Neural progenitor cell (in vitro differentiated cells): ENCODE results near the gene SMPD3. TPM values are rescaled to one million over a fixed set of nuclear protein-coding genes. Genes with fewer than 3 reads are reported as not detected.

ENCODE experiments used
- DNase-seq: peaks from one replicate; pipeline ENCODE4 v3.0.0-alpha.2; 2016; ENCODE audit warnings: low spot score
- H2AFZ ChIP-seq: fragments of 200-600 bp; sonication (generic); replicated peaks from 2 replicates; pipeline ENCODE4 v1.6.1; 2016; ENCODE audit warnings: antibody characterized with exemption
- H3F3A ChIP-seq: fragments of 200-600 bp; sonication (generic); 2 replicates; pipeline ENCODE4 v1.6.1; 2016; ENCODE audit warnings: antibody characterized with exemption, low read depth
- H3K27ac ChIP-seq: fragments of 200-600 bp; sonication (generic); 2 replicates; pipeline ENCODE4 v1.5.1; 2016; ENCODE audit warnings: mild to moderate bottlenecking
- H3K27me3 ChIP-seq: fragments of 200-600 bp; sonication (generic); 2 replicates; pipeline ENCODE4 v1.6.1; 2016; ENCODE audit warnings: mild to moderate bottlenecking, moderate library complexity
- H3K36me3 ChIP-seq: fragments of 200-600 bp; sonication (generic); 2 replicates; pipeline ENCODE4 v1.5.1; 2016
- H3K4me1 ChIP-seq: fragments of 200-600 bp; sonication (generic); 2 replicates; pipeline ENCODE4 v1.6.1; 2016; ENCODE audit warnings: mixed run types
- H3K4me2 ChIP-seq: fragments of 200-600 bp; sonication (generic); 2 replicates; pipeline ENCODE4 v1.6.1; 2016
- H3K4me3 ChIP-seq: fragments of 200-600 bp; sonication (generic); 2 replicates; pipeline ENCODE4 v1.5.1; 2016
- H3K79me2 ChIP-seq: fragments of 200-600 bp; sonication (generic); 2 replicates; pipeline ENCODE4 v1.6.1; 2016; ENCODE audit warnings: low read depth
- H3K9ac ChIP-seq: fragments of 200-600 bp; sonication (generic); 2 replicates; pipeline ENCODE4 v1.6.1; 2016
- H3K9me3 ChIP-seq: fragments of 200-600 bp; sonication (generic); 2 replicates; pipeline ENCODE4 v1.5.1; 2016; ENCODE audit warnings: low read depth
- H4K20me1 ChIP-seq: fragments of 200-600 bp; sonication (generic); 2 replicates; pipeline ENCODE4 v1.6.1; 2016; ENCODE audit warnings: low read depth
- H3K27ac Mint-ChIP-seq: 3 replicates; pipeline ENCODE4 v1.8.0; 2021; ENCODE audit warnings: mixed read lengths
- H3K27me3 Mint-ChIP-seq: 2 replicates; pipeline ENCODE4 v1.8.0; 2022; ENCODE audit warnings: low read depth, mild to moderate bottlenecking, inconsistent platforms, moderate library complexity, mixed read lengths; ENCODE audit not compliant: insufficient read depth
- H3K36me3 Mint-ChIP-seq: 3 replicates; pipeline ENCODE4 v1.8.0; 2021; ENCODE audit warnings: mixed read lengths
- H3K4me1 Mint-ChIP-seq: 3 replicates; pipeline ENCODE4 v1.8.0; 2021; ENCODE audit warnings: mixed read lengths
- H3K4me3 Mint-ChIP-seq: 3 replicates; pipeline ENCODE4 v1.8.0; 2021; ENCODE audit warnings: mild to moderate bottlenecking, moderate library complexity, mixed read lengths
- H3K9me3 Mint-ChIP-seq: 3 replicates; pipeline ENCODE4 v1.8.0; 2020; ENCODE audit warnings: mixed read lengths
- EZH2 ChIP-seq: fragments of 200-600 bp; sonication (generic); IDR thresholded peaks from 2 replicates; pipeline ENCODE4 v1.6.1; 2017; ENCODE audit warnings: antibody characterized with exemption, mild to moderate bottlenecking, moderate library complexity
- EZH2phosphoT487 ChIP-seq: fragments of 200-600 bp; sonication (generic); IDR thresholded peaks from 2 replicates; pipeline ENCODE4 v1.6.1; 2017; ENCODE audit warnings: antibody characterized with exemption
- total RNA-seq: library from RNA; depleted of rRNA; stranded (reverse); fragments of >200 nt; gene quantifications from 2 replicates; pipeline ENCODE4 v1.2.3, GENCODE V29; 2015; ENCODE audit warnings: low replicate concordance
- TF ChIP-seq, protein P1 (sequence below): fragments of 200-600 bp; sonication (generic); IDR thresholded peaks from 2 replicates; pipeline ENCODE4 v1.5.1; 2017; ENCODE audit warnings: antibody characterized with exemption, mild to moderate bottlenecking

SMPD3 gene
- total RNA-seq, 1 donor from 2014 or later, result not detected

DNA sequence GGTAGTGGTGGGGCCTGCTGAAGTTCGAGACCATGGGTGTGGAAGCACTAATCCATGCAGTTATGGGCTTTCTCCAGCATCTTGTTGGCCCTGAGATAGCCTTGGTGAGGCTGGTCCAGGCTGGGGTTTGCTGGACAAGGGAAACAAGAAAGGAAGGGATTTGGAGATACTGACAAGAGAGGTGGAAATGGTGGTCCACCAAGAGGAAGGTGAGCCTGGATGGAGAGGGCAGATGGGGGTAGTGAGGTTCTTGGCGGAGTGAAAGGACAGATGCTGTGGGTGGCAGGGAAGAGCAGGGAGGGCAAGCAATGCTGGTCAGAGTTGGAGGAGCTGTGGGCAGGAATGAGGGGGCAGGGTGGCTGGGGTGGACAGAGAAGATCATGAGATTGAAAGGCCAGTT lies 5.5 kb upstream of the SMPD3 start:
- Histone ChIP-seq H3K79me2 (no peaks in the 10 kb centered on the region), H3K4me2 (no peak overlapping the region), H3K4me3 (no peak overlapping the region), H3K9me3 (no peaks in the 10 kb centered on the region), H4K20me1 (no peaks in the 10 kb centered on the region), H3K27ac (no peak overlapping the region), H3K36me3 (no peaks in the 10 kb centered on the region), H3K9ac (no peak overlapping the region), H3K4me1 (peaks cover 6% of the 10 kb centered on the region), H3F3A (no peaks in the 10 kb centered on the region), H3K27me3 (no peaks in the 10 kb centered on the region), H2AFZ (no peak overlapping the region)
- no peak overlapping the region for H3K27ac Mint-ChIP-seq
- H3K4me3 Mint-ChIP-seq, result no peak overlapping the region
- peaks cover 9% of the 10 kb centered on the region for H3K4me1 Mint-ChIP-seq
- H3K36me3 Mint-ChIP-seq, result no peaks in the 10 kb centered on the region
- no peak for DNase-seq
- H3K27me3 Mint-ChIP-seq, result peaks cover 3% of the 10 kb centered on the region
- TF ChIP-seq, protein P1, sequence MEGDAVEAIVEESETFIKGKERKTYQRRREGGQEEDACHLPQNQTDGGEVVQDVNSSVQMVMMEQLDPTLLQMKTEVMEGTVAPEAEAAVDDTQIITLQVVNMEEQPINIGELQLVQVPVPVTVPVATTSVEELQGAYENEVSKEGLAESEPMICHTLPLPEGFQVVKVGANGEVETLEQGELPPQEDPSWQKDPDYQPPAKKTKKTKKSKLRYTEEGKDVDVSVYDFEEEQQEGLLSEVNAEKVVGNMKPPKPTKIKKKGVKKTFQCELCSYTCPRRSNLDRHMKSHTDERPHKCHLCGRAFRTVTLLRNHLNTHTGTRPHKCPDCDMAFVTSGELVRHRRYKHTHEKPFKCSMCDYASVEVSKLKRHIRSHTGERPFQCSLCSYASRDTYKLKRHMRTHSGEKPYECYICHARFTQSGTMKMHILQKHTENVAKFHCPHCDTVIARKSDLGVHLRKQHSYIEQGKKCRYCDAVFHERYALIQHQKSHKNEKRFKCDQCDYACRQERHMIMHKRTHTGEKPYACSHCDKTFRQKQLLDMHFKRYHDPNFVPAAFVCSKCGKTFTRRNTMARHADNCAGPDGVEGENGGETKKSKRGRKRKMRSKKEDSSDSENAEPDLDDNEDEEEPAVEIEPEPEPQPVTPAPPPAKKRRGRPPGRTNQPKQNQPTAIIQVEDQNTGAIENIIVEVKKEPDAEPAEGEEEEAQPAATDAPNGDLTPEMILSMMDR, result no peak
- TF ChIP-seq EZH2 (no peak), EZH2phosphoT487 (no peak)
- no peaks in the 10 kb centered on the region for H3K9me3 Mint-ChIP-seq

DNA sequence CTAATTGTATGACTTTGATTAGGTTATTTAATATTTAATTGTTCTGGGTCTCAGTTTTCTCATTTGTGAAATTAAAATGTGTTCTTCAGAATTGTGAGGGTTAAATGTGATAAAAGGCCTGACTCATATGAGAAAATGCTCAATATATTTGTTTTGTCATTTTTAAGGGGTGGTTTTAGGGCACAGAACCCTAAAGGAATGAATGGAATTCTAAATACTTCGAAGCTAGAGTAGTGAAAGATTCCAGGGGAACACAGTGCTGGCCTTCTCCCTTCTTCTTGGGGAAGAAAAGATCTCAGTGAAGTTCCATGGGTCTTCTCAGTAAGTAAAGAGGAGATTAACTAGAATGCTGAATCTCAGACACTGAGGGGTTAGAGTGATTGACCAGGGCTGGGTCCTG lies 3.9 kb upstream of the SMPD3 start:
- Histone ChIP-seq H2AFZ (no peak overlapping the region), H3K4me1 (peaks cover 13% of the 10 kb centered on the region), H3F3A (peaks cover 4% of the 10 kb centered on the region), H3K36me3 (no peaks in the 10 kb centered on the region), H3K4me2 (no peak overlapping the region), H4K20me1 (peaks cover 10% of the 10 kb centered on the region), H3K27me3 (peaks cover 10% of the 10 kb centered on the region), H3K79me2 (no peaks in the 10 kb centered on the region), H3K27ac (no peak overlapping the region), H3K9ac (no peak overlapping the region), H3K4me3 (no peak overlapping the region), H3K9me3 (no peaks in the 10 kb centered on the region)
- Mint-ChIP-seq H3K27ac (no peak overlapping the region), H3K9me3 (no peaks in the 10 kb centered on the region), H3K4me3 (no peak overlapping the region), H3K4me1 (peaks cover 16% of the 10 kb centered on the region), H3K27me3 (peaks cover 9% of the 10 kb centered on the region), H3K36me3 (no peaks in the 10 kb centered on the region)
- TF ChIP-seq, protein P1, result no peak
- TF ChIP-seq EZH2phosphoT487 (no peak), EZH2 (no peak)
- DNase-seq, result no peak

DNA sequence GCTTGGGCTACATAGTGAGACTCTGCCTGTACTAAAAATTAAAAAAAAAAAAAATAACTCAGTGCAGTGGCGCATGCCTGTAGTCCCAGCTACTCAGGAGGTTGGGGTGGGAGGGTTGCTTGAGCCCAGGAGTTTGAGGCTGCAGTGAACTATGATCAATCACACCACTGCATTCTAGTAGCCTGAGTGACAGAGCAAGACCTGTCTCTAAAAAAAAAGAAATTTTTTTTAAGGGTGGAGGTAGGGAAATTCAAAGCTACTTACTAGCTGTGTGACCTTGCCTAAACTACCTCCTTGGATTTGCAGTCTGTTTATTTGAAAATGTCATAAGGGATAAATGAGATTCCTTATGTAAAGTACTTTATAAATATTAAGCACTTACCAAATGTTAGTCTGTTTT lies 3.4 kb upstream of the SMPD3 start:
- H3K4me3 Mint-ChIP-seq, result no peak overlapping the region
- no peaks in the 10 kb centered on the region for H3K36me3 Mint-ChIP-seq
- Histone ChIP-seq H3K36me3 (no peaks in the 10 kb centered on the region), H3K4me2 (no peak overlapping the region), H3K9me3 (no peaks in the 10 kb centered on the region), H3K4me3 (no peak overlapping the region), H3K9ac (no peak overlapping the region), H3K4me1 (peaks cover 13% of the 10 kb centered on the region), H3F3A (peaks cover 4% of the 10 kb centered on the region), H3K27me3 (peaks cover 15% of the 10 kb centered on the region), H2AFZ (no peak overlapping the region), H3K27ac (no peak overlapping the region), H4K20me1 (peaks cover 11% of the 10 kb centered on the region), H3K79me2 (no peaks in the 10 kb centered on the region)
- H3K4me1 Mint-ChIP-seq, result peaks cover 16% of the 10 kb centered on the region
- no peak for DNase-seq
- H3K9me3 Mint-ChIP-seq, result no peaks in the 10 kb centered on the region
- no peak for TF ChIP-seq EZH2phosphoT487
- TF ChIP-seq EZH2, result no peak
- peaks cover 9% of the 10 kb centered on the region for H3K27me3 Mint-ChIP-seq
- H3K27ac Mint-ChIP-seq, result no peak overlapping the region

DNA sequence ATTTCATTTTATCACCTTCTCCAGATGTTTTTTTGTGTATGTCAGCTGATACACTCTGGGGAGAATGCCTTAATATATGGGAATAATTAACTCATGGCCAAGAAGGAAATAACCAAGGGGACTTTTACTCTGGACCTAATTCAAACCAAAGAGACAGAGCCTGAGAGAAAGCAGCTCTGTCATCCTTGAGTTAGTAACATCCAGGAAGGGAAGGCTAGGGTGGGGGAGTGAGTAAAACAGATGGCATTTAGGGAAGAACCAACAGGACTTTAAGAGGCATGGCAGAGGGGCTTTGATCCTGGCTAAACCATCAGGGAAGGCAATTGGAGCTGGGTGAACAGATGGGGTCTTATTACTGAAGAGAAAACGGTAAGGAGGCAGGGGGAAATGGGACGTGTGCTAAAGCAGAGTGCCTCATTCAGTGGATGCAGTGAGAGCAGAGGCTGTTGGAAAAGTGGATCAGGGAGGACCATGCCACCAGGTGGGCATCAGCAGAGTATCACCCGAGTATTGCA lies 2.5 kb upstream of the SMPD3 start:
- no peak overlapping the region for H3K27ac Mint-ChIP-seq
- DNase-seq, result no peak
- peaks cover 19% of the 10 kb centered on the region for H3K4me1 Mint-ChIP-seq
- peaks cover 17% of the 10 kb centered on the region for H3K27me3 Mint-ChIP-seq
- H3K9me3 Mint-ChIP-seq, result no peaks in the 10 kb centered on the region
- H2AFZ ChIP-seq, result no peak overlapping the region
- H3K27ac ChIP-seq, result no peak overlapping the region
- no peaks in the 10 kb centered on the region for H3K9me3 ChIP-seq
- no peak overlapping the region for H3K4me3 ChIP-seq
- no peaks in the 10 kb centered on the region for H3K36me3 Mint-ChIP-seq
- peaks cover 14% of the 10 kb centered on the region for H4K20me1 ChIP-seq
- no peaks in the 10 kb centered on the region for H3K79me2 ChIP-seq
- peaks cover 24% of the 10 kb centered on the region for H3K27me3 ChIP-seq
- TF ChIP-seq EZH2 (no peak), EZH2phosphoT487 (no peak)
- TF ChIP-seq, protein P1, result no peak
- H3K36me3 ChIP-seq, result no peaks in the 10 kb centered on the region
- no peak overlapping the region for H3K4me2 ChIP-seq
- H3K4me3 Mint-ChIP-seq, result no peak overlapping the region
- H3F3A ChIP-seq, result peaks cover 4% of the 10 kb centered on the region
- no peak overlapping the region for H3K9ac ChIP-seq
- peaks cover 13% of the 10 kb centered on the region for H3K4me1 ChIP-seq
